HG02884 (cell line): ENCODE results near the gene HAO1.
"Not testable (repeated sequence)": the region's sequence is repeated elsewhere in the genome, so short reads cannot be mapped to it uniquely, and the experiment has no call there.

Experiments
- ATAC-seq: cut with Tn5 transposase; IDR thresholded peaks from one replicate; pipeline ENCODE4 v1.9.1; 2021; ENCODE audit warnings: mild to moderate bottlenecking, moderate library complexity; ENCODE audit not compliant: unreplicated experiment

HAO1 gene

GRCh38 chr20:7940341-7940740 is at the start of gene HAO1:
Gene HAO1, minus strand, starts transcription at chr20:7940458. Its CDS starts 36 bp downstream, at chr20:7940422.
- ATAC-seq = no peak

DNA sequence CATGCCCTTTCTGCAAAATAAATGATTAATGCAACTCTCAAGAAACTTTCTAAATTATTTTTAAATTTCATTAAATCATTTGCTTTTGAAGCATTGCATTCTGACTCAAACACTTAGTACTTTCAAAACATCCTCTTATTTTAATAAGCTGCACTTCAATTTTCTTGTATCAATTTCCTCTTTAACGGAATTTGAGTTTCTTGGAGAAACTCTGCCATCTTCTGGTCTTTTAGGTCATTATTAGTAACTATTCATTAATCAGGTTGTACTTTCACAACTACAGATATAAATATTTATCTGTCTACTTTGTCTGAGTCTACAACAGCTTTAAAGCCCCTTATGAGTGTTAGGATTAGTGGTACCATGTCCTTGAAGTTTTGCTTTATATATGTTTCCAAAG is 49.1 kb upstream of the HAO1 start:
- no peak for ATAC-seq

DNA sequence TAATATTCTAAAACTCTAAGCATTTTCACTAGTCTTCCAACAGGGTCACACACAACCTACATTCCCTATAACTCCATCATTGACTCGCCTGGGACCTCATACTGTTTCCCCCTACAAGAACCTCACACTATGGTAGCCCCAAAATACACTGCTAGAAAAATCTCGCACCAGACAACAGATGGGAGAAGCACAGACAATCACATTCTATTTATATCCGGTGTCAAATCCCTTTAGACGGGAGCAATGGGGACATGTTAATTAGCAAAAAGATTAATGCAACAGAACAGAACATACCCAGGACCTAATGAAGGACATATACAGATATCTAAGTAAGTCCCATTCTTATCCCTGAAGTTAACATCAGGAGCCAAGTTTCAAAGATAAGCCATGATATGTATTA is 45.7 kb upstream of the HAO1 start:
- ATAC-seq = no peak

DNA sequence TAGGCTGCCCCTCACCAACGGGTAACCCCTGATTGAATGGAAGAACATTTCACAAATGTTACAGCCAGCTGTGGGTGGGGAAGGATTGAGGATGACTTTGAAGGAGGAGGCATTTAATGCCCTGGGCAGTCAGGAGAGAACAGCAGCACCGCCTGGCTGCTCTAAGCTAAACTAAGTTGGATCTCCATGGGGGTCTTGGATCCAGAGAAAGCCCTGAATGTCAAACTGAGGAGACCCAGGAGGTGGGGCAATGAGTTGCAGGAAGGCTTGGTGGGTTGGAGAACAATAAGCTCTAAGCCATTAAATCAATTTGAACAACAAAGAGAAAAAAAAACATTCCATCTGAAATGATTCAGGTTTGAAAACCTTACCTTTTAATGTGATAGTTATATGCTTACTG is 43.9 kb upstream of the HAO1 start:
- no peak for ATAC-seq

DNA sequence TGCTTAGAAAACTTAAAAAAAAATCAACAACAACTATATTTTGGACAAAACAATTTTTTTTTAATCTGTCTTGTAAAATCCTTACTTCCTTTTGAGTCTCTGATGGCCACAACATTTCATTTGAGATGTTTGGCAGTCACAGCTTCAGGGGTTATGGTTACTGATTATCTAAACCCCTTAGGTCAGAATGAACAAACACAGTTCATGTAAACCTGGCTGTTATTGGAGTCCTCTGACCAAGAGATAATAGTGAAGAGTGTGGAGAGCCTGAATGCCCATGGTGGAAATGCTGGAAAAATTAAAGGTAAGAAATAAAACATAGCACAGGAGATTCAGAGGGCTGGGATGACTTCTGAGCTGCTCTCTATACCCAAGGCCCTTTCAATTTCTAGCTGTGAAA is 41.1 kb upstream of the HAO1 start:
- ATAC-seq = no peak

- peak; percentile 71 for ATAC-seq
These were observed 40.2 kb upstream of the HAO1 start for GRCh38 chr20:7980332-7981046.

GRCh38 chr20:7977709-7978108 is 37.5 kb upstream of the HAO1 start:
- no peak for ATAC-seq

DNA sequence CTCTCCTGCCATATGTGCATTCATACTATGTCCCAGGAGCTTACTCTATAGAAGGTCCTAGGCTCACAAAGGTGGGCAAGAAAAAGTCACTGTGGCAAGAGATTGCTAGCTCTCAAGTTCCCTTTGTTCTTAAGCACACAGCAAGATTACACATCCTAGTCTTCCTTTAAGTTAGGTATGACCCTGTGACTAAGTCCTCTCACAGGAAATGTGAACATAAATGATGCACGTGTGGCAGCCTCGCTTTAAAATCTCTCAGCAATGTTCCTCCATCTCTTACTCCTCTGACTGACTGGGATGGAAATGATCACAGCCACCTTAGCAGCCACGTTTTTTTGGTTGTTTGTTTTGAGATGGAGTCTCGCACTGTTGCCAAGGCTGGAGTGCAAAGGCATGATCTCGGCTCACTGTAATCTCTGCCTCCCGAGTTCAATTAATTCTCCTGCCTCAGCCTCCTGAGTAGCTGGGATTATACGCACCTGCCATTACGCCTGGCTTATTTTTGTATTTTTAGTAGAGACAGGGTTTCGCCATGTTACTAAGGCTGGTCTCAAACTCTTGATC is 35.7 kb upstream of the HAO1 start:
- no peak for ATAC-seq

- ATAC-seq = no peak
These were observed 34.7 kb upstream of the HAO1 start for GRCh38 chr20:7974785-7975435.

DNA sequence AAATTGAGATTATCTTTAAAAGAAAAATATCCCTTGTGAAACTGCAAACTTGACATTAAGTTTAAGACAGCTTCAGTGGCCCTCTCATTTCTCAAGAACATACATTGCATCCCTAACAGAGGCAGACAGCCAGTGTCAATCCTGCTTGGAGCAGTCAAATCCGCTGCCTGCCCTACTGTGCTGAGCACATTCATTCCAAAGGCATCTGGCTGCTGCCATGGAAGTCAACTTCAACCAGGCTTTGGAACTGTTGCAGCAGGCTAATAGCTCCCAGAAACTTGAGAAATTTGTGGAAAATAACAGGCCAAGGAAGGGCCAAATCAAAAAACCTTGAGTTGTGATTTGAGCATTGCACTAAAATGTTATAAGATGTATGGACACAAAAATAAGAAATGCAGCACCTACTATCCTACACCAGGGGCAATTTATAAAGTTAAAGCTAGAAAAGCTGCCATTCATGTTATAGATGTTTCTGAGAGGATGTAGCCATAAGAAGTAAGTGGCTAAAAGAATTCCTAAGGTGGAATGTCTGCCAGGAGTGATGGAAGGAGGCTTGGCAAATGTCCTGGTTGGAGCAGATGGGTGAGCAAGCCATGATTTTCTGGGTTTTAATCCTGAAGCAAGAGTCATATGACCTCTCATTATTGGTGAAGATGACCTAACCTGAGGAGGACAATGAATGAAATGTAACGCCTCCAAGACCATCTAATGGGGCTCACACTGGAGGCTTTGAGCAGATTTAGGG is 31.4 kb upstream of the HAO1 start:
- no peak for ATAC-seq

DNA sequence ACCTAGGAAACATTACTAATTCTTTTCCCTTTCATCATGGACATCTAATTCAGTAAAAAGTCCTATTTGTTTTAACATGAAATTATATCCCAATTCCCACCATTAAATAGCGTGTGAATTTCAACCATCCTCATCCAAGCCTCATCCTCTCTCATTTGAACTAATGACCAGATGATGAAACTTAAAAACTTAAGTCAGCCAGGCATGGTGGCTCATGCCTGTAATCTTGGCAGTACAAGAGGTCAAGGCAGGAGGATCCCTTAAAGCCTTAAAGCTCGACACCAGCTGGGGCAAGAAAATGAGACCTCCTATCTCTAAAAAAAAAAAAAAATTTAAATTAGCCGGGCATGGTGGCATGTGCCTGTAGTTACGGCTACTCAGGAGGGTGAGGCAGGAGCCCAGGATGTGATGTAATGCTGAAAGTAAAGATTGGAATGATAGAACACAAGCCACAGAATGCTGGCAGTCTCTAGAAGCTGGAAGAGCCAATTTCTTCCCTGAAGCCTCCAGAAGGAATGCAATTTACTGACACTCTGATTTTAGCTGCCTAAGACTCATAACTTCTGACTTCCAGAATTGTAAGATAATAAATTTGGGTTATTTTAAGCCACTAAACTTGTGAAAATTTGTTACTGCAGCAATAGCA is 27.1 kb upstream of the HAO1 start:
- ATAC-seq = no peak

DNA sequence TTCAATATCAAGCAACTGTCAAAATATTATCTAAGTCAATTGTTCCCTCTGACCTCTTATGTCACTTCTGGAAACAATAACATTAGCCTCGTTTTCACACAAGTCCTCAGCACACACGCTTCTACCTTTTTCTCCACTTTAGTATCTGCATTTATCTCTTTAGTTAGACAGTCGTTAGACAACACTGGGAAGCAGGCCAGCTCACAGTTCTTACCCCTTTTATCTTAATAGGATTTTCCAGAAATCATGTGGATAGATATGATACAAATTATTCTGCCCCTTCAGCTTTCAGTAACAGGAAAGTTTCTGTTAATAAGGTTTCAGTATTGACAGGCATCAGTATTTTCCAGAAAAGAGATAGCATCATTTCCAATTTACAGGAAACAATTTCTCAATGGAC is 25.9 kb upstream of the HAO1 start:
- no peak for ATAC-seq

DNA sequence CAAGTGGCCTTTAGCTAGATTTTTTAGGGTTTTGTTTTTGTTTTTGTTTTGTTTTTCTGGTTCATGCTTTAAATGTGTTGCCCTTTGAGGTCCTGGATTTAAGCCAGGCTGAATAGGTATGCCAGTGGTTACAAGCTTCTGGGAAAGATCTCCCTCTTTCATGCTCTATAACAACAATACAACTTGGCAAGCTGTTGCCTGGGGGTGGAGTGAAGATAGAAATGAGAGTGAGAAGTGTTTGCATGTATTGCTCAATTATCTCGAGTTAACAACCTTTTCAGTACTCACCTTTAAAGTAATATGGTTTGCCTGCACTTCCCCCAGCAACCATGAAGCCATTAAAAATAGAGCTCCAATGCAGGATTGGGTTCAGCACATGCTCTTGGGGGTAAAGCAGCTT is 19.2 kb upstream of the HAO1 start:
- no peak for ATAC-seq

- not testable (repeated sequence) for ATAC-seq
These were observed 16.3 kb upstream of the HAO1 start for GRCh38 chr20:7956561-7956960.

- no peak for ATAC-seq
These were observed 10.1 kb upstream of the HAO1 start for GRCh38 chr20:7950387-7950786.

GRCh38 chr20:7943891-7944290 is 3.6 kb upstream of the HAO1 start:
- ATAC-seq = no peak

GRCh38 chr20:7939663-7940062 is 595 bp downstream of the HAO1 start:
- ATAC-seq = no peak

DNA sequence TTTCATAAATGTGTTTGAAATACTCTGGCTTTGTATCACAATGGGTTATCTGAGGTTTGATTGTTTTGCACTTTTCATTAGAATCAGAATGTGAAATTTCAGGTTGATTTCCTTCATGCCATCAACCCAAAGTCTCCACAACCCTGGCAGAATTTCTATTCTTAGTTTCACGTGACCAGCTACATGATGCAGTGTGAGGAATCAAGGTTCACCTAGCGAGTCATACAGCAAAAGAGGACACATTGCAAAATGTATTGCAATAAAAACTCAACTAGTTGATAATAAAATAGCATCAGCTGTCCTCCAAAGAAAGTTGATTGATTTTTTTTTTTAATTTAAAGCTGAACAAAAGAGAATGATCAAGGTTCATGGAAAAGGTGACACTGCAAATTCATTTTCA is 2.2 kb downstream of the HAO1 start:
- no peak for ATAC-seq

- no peak for ATAC-seq
These were observed 2.9 kb downstream of the HAO1 start for GRCh38 chr20:7937328-7937727.

DNA sequence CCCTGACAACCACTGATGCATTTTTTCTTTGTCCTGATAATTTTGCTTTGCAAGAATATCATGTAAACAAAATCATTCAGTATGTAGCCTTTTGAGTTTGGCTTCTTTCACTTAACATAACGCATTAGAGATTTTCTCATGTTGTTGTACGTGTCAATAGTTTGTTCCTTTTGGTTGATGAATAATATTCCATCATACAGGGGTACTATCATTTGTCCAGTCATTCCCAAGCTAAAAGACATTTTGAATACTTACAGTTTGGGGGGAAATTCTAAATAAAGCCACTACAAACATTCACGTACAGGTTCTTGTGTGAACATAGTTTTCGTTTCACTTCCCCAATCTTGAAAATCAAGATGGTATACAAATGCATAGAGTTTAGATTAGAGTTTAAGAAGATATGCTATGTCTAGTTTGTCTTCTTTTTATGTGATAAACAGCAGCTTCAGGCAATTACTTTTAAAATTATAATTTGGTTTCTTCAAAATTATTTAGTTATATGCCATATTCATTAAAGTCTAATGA is 5.2 kb downstream of the HAO1 start:
- ATAC-seq = peak; percentile 43

DNA sequence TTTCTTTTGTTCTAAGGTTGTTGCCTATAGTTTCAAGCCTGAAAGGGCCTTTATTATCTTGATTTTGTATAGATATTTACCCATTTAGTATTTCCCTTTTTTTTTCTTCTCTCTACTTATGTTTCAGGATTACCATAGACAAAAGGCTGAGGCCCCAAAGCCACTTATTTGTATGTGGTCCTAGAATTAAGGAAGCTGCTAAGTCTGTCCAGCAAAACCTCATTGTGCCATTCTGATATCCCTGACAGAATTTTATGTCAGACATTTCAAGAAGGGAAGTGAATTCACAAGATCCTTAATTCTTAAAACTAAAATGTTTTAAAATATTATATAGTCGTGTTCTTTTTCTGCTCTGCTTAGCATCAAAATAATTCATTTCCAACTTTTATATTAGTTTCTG is 6.9 kb downstream of the HAO1 start:
- ATAC-seq = no peak
